ENCODE data around the gene UNC13C.

Gene UNC13C

DNA sequence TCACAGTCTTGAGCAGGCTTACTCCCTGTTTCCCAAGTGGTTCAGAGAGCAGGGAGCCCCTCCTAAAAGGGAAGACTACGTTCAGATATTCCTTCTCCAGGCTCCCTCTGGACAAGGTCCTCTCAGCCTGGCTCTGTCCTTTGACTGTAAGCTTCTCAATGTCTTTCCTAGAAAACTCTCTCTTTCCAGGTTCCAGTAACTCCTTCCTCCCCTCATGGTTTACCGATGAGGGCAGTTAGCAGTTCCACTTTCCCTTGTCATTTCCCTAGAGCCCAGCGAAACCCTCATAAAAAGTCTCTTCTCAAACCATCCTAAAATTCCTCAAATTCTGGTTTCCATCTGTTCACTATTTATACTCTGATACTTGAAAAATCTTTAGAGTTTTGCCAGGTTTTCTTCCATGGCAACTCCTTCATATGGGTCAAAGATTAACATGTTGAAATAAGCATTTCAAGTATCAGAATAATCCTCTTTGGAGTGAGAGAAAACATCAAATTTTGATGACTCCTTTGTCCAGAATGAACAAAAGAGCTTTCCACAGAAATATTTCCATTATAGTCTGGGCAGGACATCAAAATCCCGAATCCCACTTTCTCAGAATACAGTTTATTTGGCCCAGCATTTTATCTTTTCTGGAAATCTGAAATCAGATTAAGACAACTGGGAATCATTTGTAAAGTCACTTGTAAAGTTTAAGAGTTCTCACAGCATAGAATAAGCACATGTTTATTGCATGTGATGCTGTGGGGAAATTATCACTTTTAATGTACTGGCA, 599.4 kb downstream of the UNC13C start:
- Histone ChIP-seq H3K27ac (ENCODE audit: low read length) (no peak overlapping the region), H3K4me1 (ENCODE audit: insufficient read depth, low read length) (0 out of 2 replicates have a peak, but pooled peaks cover 3% of the 10 kb centered on the region), H3K36me3 (ENCODE audit: insufficient read depth, low read depth, low read length) (no peaks in the 10 kb centered on the region), H3K9me3 (ENCODE audit: insufficient read depth, low read depth, low read length) (no peaks in the 10 kb centered on the region), H3K27me3 (ENCODE audit: insufficient read depth, low read length) (no peaks in the 10 kb centered on the region), H3K9ac (ENCODE audit: low read depth, low read length) (no peak overlapping the region), H3K4me3 (ENCODE audit: low read length) (no peak overlapping the region)

- no peaks in the 10 kb centered on the region for H3K36me3 ChIP-seq (ENCODE audit: insufficient read depth, low read depth, low read length)
- H3K9me3 ChIP-seq (ENCODE audit: insufficient read depth, low read depth, low read length), result no peaks in the 10 kb centered on the region
- H3K4me1 ChIP-seq (ENCODE audit: insufficient read depth, low read length), result 0 out of 2 replicates have a peak, but pooled peaks cover 3% of the 10 kb centered on the region
- H3K27ac ChIP-seq (ENCODE audit: low read length), result no peak overlapping the region
- no peak overlapping the region for H3K4me3 ChIP-seq (ENCODE audit: low read length)
- no peaks in the 10 kb centered on the region for H3K27me3 ChIP-seq (ENCODE audit: insufficient read depth, low read length)
- no peak overlapping the region for H3K9ac ChIP-seq (ENCODE audit: low read depth, low read length)
Measured at GRCh38 chr15:54579855-54580254, 601.6 kb downstream of the UNC13C start.

DNA sequence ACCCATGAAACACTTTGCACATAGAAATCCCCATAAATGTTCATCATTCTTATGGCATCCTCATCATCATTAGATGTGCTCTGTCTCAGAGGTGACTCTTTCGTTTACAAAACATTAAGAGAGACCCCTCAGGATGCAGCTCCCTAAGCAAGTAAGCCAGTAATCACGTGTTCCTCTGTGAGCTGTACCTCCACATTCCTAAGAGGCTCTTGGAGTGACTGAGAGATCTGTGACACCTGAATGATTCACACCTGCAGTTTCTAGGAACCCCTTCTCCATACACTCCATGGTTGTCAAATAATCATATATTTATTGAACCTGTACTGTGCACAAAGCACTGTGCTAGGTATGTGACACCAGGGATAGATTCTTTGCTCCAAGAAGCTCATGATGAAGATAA, 602.4 kb downstream of the UNC13C start:
- H3K9me3 ChIP-seq (ENCODE audit: insufficient read depth, low read depth, low read length), result no peaks in the 10 kb centered on the region
- H3K27me3 ChIP-seq (ENCODE audit: insufficient read depth, low read length), result no peaks in the 10 kb centered on the region
- no peak overlapping the region for H3K9ac ChIP-seq (ENCODE audit: low read depth, low read length)
- H3K4me3 ChIP-seq (ENCODE audit: low read length), result no peak overlapping the region
- no peaks in the 10 kb centered on the region for H3K36me3 ChIP-seq (ENCODE audit: insufficient read depth, low read depth, low read length)
- 0 out of 2 replicates have a peak, but pooled peaks cover 3% of the 10 kb centered on the region for H3K4me1 ChIP-seq (ENCODE audit: insufficient read depth, low read length)
- H3K27ac ChIP-seq (ENCODE audit: low read length), result no peak overlapping the region

DNA sequence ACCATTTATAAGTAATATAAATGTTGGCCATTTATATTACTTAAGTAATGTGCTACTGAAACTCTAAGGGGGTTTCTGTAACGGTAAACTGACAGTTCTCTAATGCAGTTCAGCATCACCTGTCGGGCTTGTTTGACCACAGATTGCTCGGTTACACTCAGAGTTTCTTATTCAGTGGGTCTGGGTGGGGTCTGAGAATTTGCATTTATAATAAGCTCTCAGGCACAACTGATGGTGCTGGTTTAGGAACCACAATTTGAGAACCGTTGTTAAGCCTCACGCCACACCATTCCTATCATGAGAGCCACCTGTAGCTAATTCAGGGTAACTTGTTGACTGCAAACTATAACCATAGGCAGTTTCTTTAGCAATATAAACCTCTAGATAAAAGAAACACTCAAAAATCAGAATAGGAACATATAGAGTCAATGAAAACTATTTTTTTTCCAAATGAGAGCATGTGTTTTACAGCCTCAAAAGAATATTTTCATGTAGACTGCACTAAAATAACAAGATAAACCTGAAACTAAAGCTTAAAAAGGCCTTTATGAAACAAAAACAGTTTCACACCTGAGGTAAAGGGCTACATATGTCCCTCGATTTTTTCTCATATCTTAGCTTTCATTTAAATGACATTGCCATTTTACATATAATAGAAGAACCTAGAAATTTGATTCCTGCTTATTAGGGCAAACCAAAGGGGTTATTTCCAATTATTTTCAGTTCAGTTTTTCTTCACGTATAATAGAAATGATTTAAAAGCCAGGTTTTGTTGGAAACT, 604.8 kb downstream of the UNC13C start:
- no peaks in the 10 kb centered on the region for H3K27me3 ChIP-seq (ENCODE audit: insufficient read depth, low read length)

DNA sequence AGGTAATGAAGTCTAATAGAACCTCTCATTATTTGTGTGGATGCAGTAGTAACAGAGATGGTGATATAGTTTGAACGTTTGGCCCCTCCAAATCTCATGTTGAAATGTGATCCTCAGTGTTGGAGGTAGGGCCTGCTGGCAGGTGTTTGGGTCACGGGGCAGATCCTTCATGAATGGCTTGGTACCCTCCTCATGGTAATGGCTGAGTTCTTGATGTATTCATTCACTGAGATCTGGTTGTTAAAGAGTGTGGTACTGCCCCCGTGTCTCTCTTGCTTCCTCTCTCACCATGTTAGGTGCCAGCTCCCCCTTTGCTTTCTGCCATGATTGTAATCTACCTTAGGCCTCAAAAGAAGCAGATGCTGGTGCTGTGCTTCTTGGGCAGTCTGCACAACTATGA, 606.8 kb downstream of the UNC13C start:
- no peaks in the 10 kb centered on the region for H3K36me3 ChIP-seq (ENCODE audit: insufficient read depth, low read depth, low read length)
- no peak overlapping the region for H3K4me3 ChIP-seq (ENCODE audit: low read length)
- H3K9ac ChIP-seq (ENCODE audit: low read depth, low read length), result no peak overlapping the region
- no peaks in the 10 kb centered on the region for H3K4me1 ChIP-seq (ENCODE audit: insufficient read depth, low read length)
- H3K9me3 ChIP-seq (ENCODE audit: insufficient read depth, low read depth, low read length), result no peaks in the 10 kb centered on the region
- H3K27ac ChIP-seq (ENCODE audit: low read length), result no peak overlapping the region
- no peaks in the 10 kb centered on the region for H3K27me3 ChIP-seq (ENCODE audit: insufficient read depth, low read length)

More for the DNA sequence above, 604.8 kb downstream of the UNC13C start:
- H3K36me3 ChIP-seq (ENCODE audit: insufficient read depth, low read depth, low read length), result no peaks in the 10 kb centered on the region
- H3K4me3 ChIP-seq (ENCODE audit: low read length), result no peak overlapping the region
- H3K4me1 ChIP-seq (ENCODE audit: insufficient read depth, low read length), result no peaks in the 10 kb centered on the region
- no peak overlapping the region for H3K27ac ChIP-seq (ENCODE audit: low read length)
- H3K9me3 ChIP-seq (ENCODE audit: insufficient read depth, low read depth, low read length), result no peaks in the 10 kb centered on the region
- H3K9ac ChIP-seq (ENCODE audit: low read depth, low read length), result no peak overlapping the region

GRCh38 chr15:54594115-54594514, 615.9 kb downstream of the UNC13C start:
- Histone ChIP-seq H3K27ac (ENCODE audit: low read length) (no peak overlapping the region), H3K4me3 (ENCODE audit: low read length) (no peak overlapping the region), H3K9ac (ENCODE audit: low read depth, low read length) (no peak overlapping the region), H3K9me3 (ENCODE audit: insufficient read depth, low read depth, low read length) (no peaks in the 10 kb centered on the region), H3K27me3 (ENCODE audit: insufficient read depth, low read length) (no peaks in the 10 kb centered on the region), H3K4me1 (ENCODE audit: insufficient read depth, low read length) (no peaks in the 10 kb centered on the region), H3K36me3 (ENCODE audit: insufficient read depth, low read depth, low read length) (no peaks in the 10 kb centered on the region)

DNA sequence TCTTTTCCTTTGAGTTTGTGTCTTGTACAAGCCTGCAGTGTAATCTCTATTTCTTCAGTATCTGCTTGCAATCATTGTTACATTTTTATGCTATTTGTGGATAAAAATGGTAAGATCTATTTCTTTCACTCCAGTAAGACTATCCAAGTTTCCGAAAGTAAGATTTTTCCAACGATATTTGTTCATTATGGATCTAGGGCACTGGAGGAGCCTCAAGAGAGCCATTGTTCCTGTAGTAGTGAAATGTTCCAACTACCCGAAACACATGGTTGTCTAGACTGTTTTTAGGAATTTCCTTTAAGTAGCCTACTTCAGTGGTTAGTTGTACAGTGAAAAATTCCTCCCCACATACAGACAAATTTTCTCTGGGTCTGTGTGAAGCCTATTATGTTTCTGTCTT, 621.1 kb downstream of the UNC13C start:
- Histone ChIP-seq H3K36me3 (ENCODE audit: insufficient read depth, low read depth, low read length) (no peaks in the 10 kb centered on the region), H3K4me3 (ENCODE audit: low read length) (no peak overlapping the region), H3K9ac (ENCODE audit: low read depth, low read length) (no peak overlapping the region), H3K4me1 (ENCODE audit: insufficient read depth, low read length) (no peaks in the 10 kb centered on the region; the same call in 1 of the 2 replicates), H3K9me3 (ENCODE audit: insufficient read depth, low read depth, low read length) (no peaks in the 10 kb centered on the region), H3K27ac (ENCODE audit: low read length) (no peak overlapping the region), H3K27me3 (ENCODE audit: insufficient read depth, low read length) (no peaks in the 10 kb centered on the region)

GRCh38 chr15:54605043-54605442, 626.8 kb downstream of the UNC13C start:
- Histone ChIP-seq H3K4me1 (ENCODE audit: insufficient read depth, low read length) (no peaks in the 10 kb centered on the region; the same call in 1 of the 2 replicates), H3K9me3 (ENCODE audit: insufficient read depth, low read depth, low read length) (no peaks in the 10 kb centered on the region), H3K36me3 (ENCODE audit: insufficient read depth, low read depth, low read length) (no peaks in the 10 kb centered on the region), H3K27ac (ENCODE audit: low read length) (no peak overlapping the region), H3K9ac (ENCODE audit: low read depth, low read length) (no peak overlapping the region), H3K27me3 (ENCODE audit: insufficient read depth, low read length) (peaks cover 7% of the 10 kb centered on the region; the same call in 1 of the 2 replicates), H3K4me3 (ENCODE audit: low read length) (no peak overlapping the region)

DNA sequence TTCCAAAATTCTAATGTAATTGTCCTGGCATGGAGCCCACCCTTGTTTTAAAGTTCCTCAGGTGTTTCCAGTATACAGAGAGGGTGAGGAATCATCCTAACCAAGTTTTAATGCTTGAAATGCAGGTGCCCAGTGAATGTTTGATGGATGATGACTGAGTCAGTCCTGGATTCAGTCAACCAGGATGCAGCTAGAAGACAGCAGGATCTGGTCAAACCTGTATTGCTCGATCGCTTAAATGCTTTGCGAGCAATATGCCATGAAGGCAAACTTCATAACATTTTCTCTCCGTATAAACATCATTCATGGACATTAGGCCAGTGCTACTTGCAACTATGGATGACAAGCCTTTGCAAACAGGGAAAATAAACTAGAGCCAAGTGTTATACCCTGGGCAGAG, 627.3 kb downstream of the UNC13C start:
- Histone ChIP-seq H3K36me3 (ENCODE audit: insufficient read depth, low read depth, low read length) (no peaks in the 10 kb centered on the region), H3K9ac (ENCODE audit: low read depth, low read length) (no peak overlapping the region), H3K27ac (ENCODE audit: low read length) (no peak overlapping the region)

GRCh38 chr15:54608876-54609835, 630.9 kb downstream of the UNC13C start:
- Histone ChIP-seq H3K4me1 (ENCODE audit: insufficient read depth, low read length) (no peaks in the 10 kb centered on the region; the same call in 1 of the 2 replicates), H3K4me3 (ENCODE audit: low read length) (no peak overlapping the region), H3K27ac (ENCODE audit: low read length) (no peak overlapping the region), H3K9me3 (ENCODE audit: insufficient read depth, low read depth, low read length) (no peaks in the 10 kb centered on the region), H3K27me3 (ENCODE audit: insufficient read depth, low read length) (peaks cover 7% of the 10 kb centered on the region; the same call in 1 of the 2 replicates), H3K9ac (ENCODE audit: low read depth, low read length) (no peak overlapping the region), H3K36me3 (ENCODE audit: insufficient read depth, low read depth, low read length) (no peaks in the 10 kb centered on the region)

More for the DNA sequence above, 627.3 kb downstream of the UNC13C start:
- Histone ChIP-seq H3K4me1 (ENCODE audit: insufficient read depth, low read length) (no peaks in the 10 kb centered on the region; the same call in 1 of the 2 replicates), H3K4me3 (ENCODE audit: low read length) (no peak overlapping the region), H3K9me3 (ENCODE audit: insufficient read depth, low read depth, low read length) (no peaks in the 10 kb centered on the region), H3K27me3 (ENCODE audit: insufficient read depth, low read length) (peaks cover 7% of the 10 kb centered on the region; the same call in 1 of the 2 replicates)

GRCh38 chr15:54618120-54618519, 639.9 kb downstream of the UNC13C start:
- H3K4me3 ChIP-seq (ENCODE audit: low read length), result no peak overlapping the region
- H3K36me3 ChIP-seq (ENCODE audit: insufficient read depth, low read depth, low read length), result no peaks in the 10 kb centered on the region
- no peaks in the 10 kb centered on the region for H3K27me3 ChIP-seq (ENCODE audit: insufficient read depth, low read length)
- H3K27ac ChIP-seq (ENCODE audit: low read length), result no peak overlapping the region
- no peak overlapping the region for H3K9ac ChIP-seq (ENCODE audit: low read depth, low read length)
- H3K4me1 ChIP-seq (ENCODE audit: insufficient read depth, low read length), result no peaks in the 10 kb centered on the region
- H3K9me3 ChIP-seq (ENCODE audit: insufficient read depth, low read depth, low read length), result no peaks in the 10 kb centered on the region

All from iPS-20b (cell line).